Mammary epithelial cell (primary cell): ENCODE results near the gene DIS3L.

Experiments used
- CTCF ChIP-seq, 2 donors: IDR thresholded peaks in 1 of 2; conservative IDR thresholded peaks in 1 of 2; 2 replicates each; pipeline ENCODE4 v1.5.1; 2011 to 2012; ENCODE audit warnings: inconsistent platforms in 2 of 2, low read length in 2 of 2, mild to moderate bottlenecking in 2 of 2, control low read depth in 1 of 2, low read depth in 1 of 2; ENCODE audit not compliant: insufficient read depth in 1 of 2; ENCODE audit errors: extremely low read depth in 1 of 2
- EZH2 ChIP-seq: IDR thresholded peaks from 2 replicates; pipeline ENCODE4 v1.6.1; 2012; ENCODE audit warnings: low read length, inconsistent platforms, borderline replicate concordance

GRCh38 chr15:66294932-66295235, 1.5 kb downstream of the DIS3L start:
- TF ChIP-seq CTCF (conservative IDR thresholded peaks at IDR 0.05 in 1 of 2, IDR thresholded peaks at IDR 0.05 in 1 of 2; ENCODE audit: extremely low read depth in 1 of 2, insufficient read depth in 1 of 2, low read depth in 1 of 2, low read length in 2 of 2), result no peak
- no peak for TF ChIP-seq EZH2
